ENCODE measurements around the gene AVEN.

The AVEN gene

GRCh38 chr15:33955945-33956344 is 83.1 kb downstream of the AVEN start:
- Histone ChIP-seq H3K36me3 (ENCODE audit: control insufficient read depth in 1 of 2, insufficient read depth in 2 of 2, low read length in 2 of 2) (no peaks in the 10 kb centered on the region), H3K9me3 (ENCODE audit: control insufficient read depth in 1 of 2, low read length in 2 of 2) (peaks cover 0 to 2% of the 10 kb centered on the region in 2 donors), H3K27ac (ENCODE audit: low read length) (no peak overlapping the region), H3K27me3 (ENCODE audit: low read depth, low read length) (no peaks in the 10 kb centered on the region), H3K4me3 (ENCODE audit: low read depth in 1 of 2, low read length in 2 of 2) (no peak overlapping the region), H3K4me1 (ENCODE audit: control insufficient read depth in 1 of 2, insufficient read depth in 2 of 2, low read length in 2 of 2) (no peaks in the 10 kb centered on the region)

- Histone ChIP-seq H3K4me1 (ENCODE audit: control insufficient read depth in 1 of 2, insufficient read depth in 2 of 2, low read length in 2 of 2) (no peaks in the 10 kb centered on the region), H3K27ac (ENCODE audit: low read length) (no peak overlapping the region), H3K4me3 (ENCODE audit: low read depth in 1 of 2, low read length in 2 of 2) (no peak overlapping the region), H3K27me3 (ENCODE audit: low read depth, low read length) (no peaks in the 10 kb centered on the region), H3K9me3 (ENCODE audit: control insufficient read depth in 1 of 2, low read length in 2 of 2) (no peaks in the 10 kb centered on the region), H3K36me3 (ENCODE audit: control insufficient read depth in 1 of 2, insufficient read depth in 2 of 2, low read length in 2 of 2) (peaks cover 0 to 3% of the 10 kb centered on the region in 2 donors)
These were observed 92.9 kb downstream of the AVEN start for GRCh38 chr15:33946152-33946551.

- Histone ChIP-seq H3K9me3 (ENCODE audit: control insufficient read depth in 1 of 2, low read length in 2 of 2) (no peaks in the 10 kb centered on the region), H3K4me1 (ENCODE audit: control insufficient read depth in 1 of 2, insufficient read depth in 2 of 2, low read length in 2 of 2) (no peaks in the 10 kb centered on the region), H3K36me3 (ENCODE audit: control insufficient read depth in 1 of 2, insufficient read depth in 2 of 2, low read length in 2 of 2) (peaks cover 0 to 1% of the 10 kb centered on the region in 2 donors), H3K4me3 (ENCODE audit: low read depth in 1 of 2, low read length in 2 of 2) (no peak overlapping the region), H3K27ac (ENCODE audit: low read length) (no peak overlapping the region), H3K27me3 (ENCODE audit: low read depth, low read length) (no peaks in the 10 kb centered on the region)
These were observed 97.5 kb downstream of the AVEN start for GRCh38 chr15:33941279-33942063.

- no peak overlapping the region for H3K27ac ChIP-seq (ENCODE audit: low read length)
- H3K4me3 ChIP-seq (ENCODE audit: low read depth in 1 of 2, low read length in 2 of 2) = no peak overlapping the region
- no peaks in the 10 kb centered on the region for H3K9me3 ChIP-seq (ENCODE audit: control insufficient read depth in 1 of 2, low read length in 2 of 2)
- peaks cover 0 to 3% of the 10 kb centered on the region in 2 donors for H3K4me1 ChIP-seq (ENCODE audit: control insufficient read depth in 1 of 2, insufficient read depth in 2 of 2, low read length in 2 of 2)
- no peaks in the 10 kb centered on the region for H3K36me3 ChIP-seq (ENCODE audit: control insufficient read depth in 1 of 2, insufficient read depth in 2 of 2, low read length in 2 of 2)
- H3K27me3 ChIP-seq (ENCODE audit: low read depth, low read length) = no peaks in the 10 kb centered on the region
These were observed 104.1 kb downstream of the AVEN start for GRCh38 chr15:33934921-33935320.

- no peaks in the 10 kb centered on the region for H3K9me3 ChIP-seq (ENCODE audit: control insufficient read depth in 1 of 2, low read length in 2 of 2)
These were observed 104.6 kb downstream of the AVEN start for GRCh38 chr15:33934396-33934795.

GRCh38 chr15:33932734-33933133 is 106.3 kb downstream of the AVEN start:
- Histone ChIP-seq H3K4me3 (ENCODE audit: low read depth in 1 of 2, low read length in 2 of 2) (no peak overlapping the region), H3K27me3 (ENCODE audit: low read depth, low read length) (no peaks in the 10 kb centered on the region), H3K36me3 (ENCODE audit: control insufficient read depth in 1 of 2, insufficient read depth in 2 of 2, low read length in 2 of 2) (no peaks in the 10 kb centered on the region), H3K9me3 (ENCODE audit: control insufficient read depth in 1 of 2, low read length in 2 of 2) (no peaks in the 10 kb centered on the region), H3K27ac (ENCODE audit: low read length) (no peak overlapping the region), H3K4me1 (ENCODE audit: control insufficient read depth in 1 of 2, insufficient read depth in 2 of 2, low read length in 2 of 2) (peaks cover 0 to 3% of the 10 kb centered on the region in 2 donors)

More at GRCh38 chr15:33934396-33934795, 104.6 kb downstream of the AVEN start:
- no peaks in the 10 kb centered on the region for H3K36me3 ChIP-seq (ENCODE audit: control insufficient read depth in 1 of 2, insufficient read depth in 2 of 2, low read length in 2 of 2)
- H3K4me1 ChIP-seq (ENCODE audit: control insufficient read depth in 1 of 2, insufficient read depth in 2 of 2, low read length in 2 of 2) = peaks cover 0 to 3% of the 10 kb centered on the region in 2 donors
- no peak overlapping the region for H3K27ac ChIP-seq (ENCODE audit: low read length)
- H3K27me3 ChIP-seq (ENCODE audit: low read depth, low read length) = no peaks in the 10 kb centered on the region
- no peak overlapping the region for H3K4me3 ChIP-seq (ENCODE audit: low read depth in 1 of 2, low read length in 2 of 2)

GRCh38 chr15:33926260-33926659 is 112.7 kb downstream of the AVEN start:
- no peaks in the 10 kb centered on the region for H3K27me3 ChIP-seq (ENCODE audit: low read depth, low read length)
- no peaks in the 10 kb centered on the region for H3K4me1 ChIP-seq (ENCODE audit: control insufficient read depth in 1 of 2, insufficient read depth in 2 of 2, low read length in 2 of 2)
- H3K4me3 ChIP-seq (ENCODE audit: low read depth in 1 of 2, low read length in 2 of 2) = no peak overlapping the region
- H3K27ac ChIP-seq (ENCODE audit: low read length) = no peak overlapping the region
- H3K9me3 ChIP-seq (ENCODE audit: control insufficient read depth in 1 of 2, low read length in 2 of 2) = no peaks in the 10 kb centered on the region
- no peaks in the 10 kb centered on the region for H3K36me3 ChIP-seq (ENCODE audit: control insufficient read depth in 1 of 2, insufficient read depth in 2 of 2, low read length in 2 of 2)

- Histone ChIP-seq H3K27me3 (ENCODE audit: low read depth, low read length) (no peaks in the 10 kb centered on the region), H3K4me1 (ENCODE audit: control insufficient read depth in 1 of 2, insufficient read depth in 2 of 2, low read length in 2 of 2) (no peaks in the 10 kb centered on the region), H3K9me3 (ENCODE audit: control insufficient read depth in 1 of 2, low read length in 2 of 2) (no peaks in the 10 kb centered on the region), H3K27ac (ENCODE audit: low read length) (no peak overlapping the region), H3K4me3 (ENCODE audit: low read depth in 1 of 2, low read length in 2 of 2) (no peak overlapping the region), H3K36me3 (ENCODE audit: control insufficient read depth in 1 of 2, insufficient read depth in 2 of 2, low read length in 2 of 2) (no peaks in the 10 kb centered on the region)
These were observed 115.6 kb downstream of the AVEN start for GRCh38 chr15:33923446-33923845.

- no peak overlapping the region for H3K4me3 ChIP-seq (ENCODE audit: low read depth in 1 of 2, low read length in 2 of 2)
- no peaks in the 10 kb centered on the region for H3K4me1 ChIP-seq (ENCODE audit: control insufficient read depth in 1 of 2, insufficient read depth in 2 of 2, low read length in 2 of 2)
- H3K27ac ChIP-seq (ENCODE audit: low read length) = no peak overlapping the region
- no peaks in the 10 kb centered on the region for H3K36me3 ChIP-seq (ENCODE audit: control insufficient read depth in 1 of 2, insufficient read depth in 2 of 2, low read length in 2 of 2)
- no peaks in the 10 kb centered on the region for H3K27me3 ChIP-seq (ENCODE audit: low read depth, low read length)
- no peaks in the 10 kb centered on the region for H3K9me3 ChIP-seq (ENCODE audit: control insufficient read depth in 1 of 2, low read length in 2 of 2)
These were observed 123.2 kb downstream of the AVEN start for GRCh38 chr15:33915571-33916407.

- no peak overlapping the region for H3K4me3 ChIP-seq (ENCODE audit: low read depth in 1 of 2, low read length in 2 of 2)
These were observed 125.5 kb downstream of the AVEN start for GRCh38 chr15:33913459-33913858.

GRCh38 chr15:33912326-33912725 is 126.7 kb downstream of the AVEN start:
- Histone ChIP-seq H3K4me1 (ENCODE audit: control insufficient read depth in 1 of 2, insufficient read depth in 2 of 2, low read length in 2 of 2) (no peaks in the 10 kb centered on the region), H3K4me3 (ENCODE audit: low read depth in 1 of 2, low read length in 2 of 2) (no peak overlapping the region), H3K27ac (ENCODE audit: low read length) (no peak overlapping the region), H3K27me3 (ENCODE audit: low read depth, low read length) (no peaks in the 10 kb centered on the region), H3K9me3 (ENCODE audit: control insufficient read depth in 1 of 2, low read length in 2 of 2) (no peaks in the 10 kb centered on the region), H3K36me3 (ENCODE audit: control insufficient read depth in 1 of 2, insufficient read depth in 2 of 2, low read length in 2 of 2) (no peaks in the 10 kb centered on the region)

More at GRCh38 chr15:33913459-33913858, 125.5 kb downstream of the AVEN start:
- Histone ChIP-seq H3K27ac (ENCODE audit: low read length) (no peak overlapping the region), H3K4me1 (ENCODE audit: control insufficient read depth in 1 of 2, insufficient read depth in 2 of 2, low read length in 2 of 2) (no peaks in the 10 kb centered on the region), H3K27me3 (ENCODE audit: low read depth, low read length) (no peaks in the 10 kb centered on the region), H3K36me3 (ENCODE audit: control insufficient read depth in 1 of 2, insufficient read depth in 2 of 2, low read length in 2 of 2) (no peaks in the 10 kb centered on the region), H3K9me3 (ENCODE audit: control insufficient read depth in 1 of 2, low read length in 2 of 2) (no peaks in the 10 kb centered on the region)
